ENCODE data around the gene SCYL3. TPM values are rescaled to one million over a fixed set of nuclear protein-coding genes. Genes with fewer than 3 reads are reported as not detected.

The SCYL3 gene
- polyA plus RNA-seq, 1 of the 3 experiments (the other 2 are of a cell fraction), result 5.9 TPM

- TF ChIP-seq USF2 (IDR thresholded peaks at IDR 0.05; ENCODE audit: borderline replicate concordance, low read depth, low read length) (no peak), MXI1 (IDR thresholded peaks at IDR 0.05; ENCODE audit: low read depth, low read length) (no peak), JUND (IDR thresholded peaks at IDR 0.05) (peak; percentile 70), RAD21 (IDR thresholded peaks at IDR 0.05; ENCODE audit: low read length) (no peak), SMC3 (IDR thresholded peaks at IDR 0.05; ENCODE audit: low read depth, low read length) (no peak), FOSL2 (IDR thresholded peaks at IDR 0.05; ENCODE audit: borderline replicate concordance, low read depth) (peak; percentile 75), NFIC (IDR thresholded peaks at IDR 0.05; ENCODE audit: borderline replicate concordance) (peak; percentile 51; the same call in 1 of the 2 replicates), SIN3A (IDR thresholded peaks at IDR 0.05; ENCODE audit: borderline replicate concordance, low read depth, low read length) (no peak), TEAD4 (IDR thresholded peaks at IDR 0.05; ENCODE audit: borderline replicate concordance, insufficient read depth) (peak; percentile 64; the same call in 1 of the 2 replicates), EP300 (IDR thresholded peaks at IDR 0.05; ENCODE audit: borderline replicate concordance in 1 of 2, low read depth in 1 of 2, low read length in 1 of 2) (peak in 1 of 2 experiments; percentile 81; a peak in 2 of 4 replicates), CTCF (IDR thresholded peaks at IDR 0.05) (no peak)
- TF ChIP-seq, protein P1, sequence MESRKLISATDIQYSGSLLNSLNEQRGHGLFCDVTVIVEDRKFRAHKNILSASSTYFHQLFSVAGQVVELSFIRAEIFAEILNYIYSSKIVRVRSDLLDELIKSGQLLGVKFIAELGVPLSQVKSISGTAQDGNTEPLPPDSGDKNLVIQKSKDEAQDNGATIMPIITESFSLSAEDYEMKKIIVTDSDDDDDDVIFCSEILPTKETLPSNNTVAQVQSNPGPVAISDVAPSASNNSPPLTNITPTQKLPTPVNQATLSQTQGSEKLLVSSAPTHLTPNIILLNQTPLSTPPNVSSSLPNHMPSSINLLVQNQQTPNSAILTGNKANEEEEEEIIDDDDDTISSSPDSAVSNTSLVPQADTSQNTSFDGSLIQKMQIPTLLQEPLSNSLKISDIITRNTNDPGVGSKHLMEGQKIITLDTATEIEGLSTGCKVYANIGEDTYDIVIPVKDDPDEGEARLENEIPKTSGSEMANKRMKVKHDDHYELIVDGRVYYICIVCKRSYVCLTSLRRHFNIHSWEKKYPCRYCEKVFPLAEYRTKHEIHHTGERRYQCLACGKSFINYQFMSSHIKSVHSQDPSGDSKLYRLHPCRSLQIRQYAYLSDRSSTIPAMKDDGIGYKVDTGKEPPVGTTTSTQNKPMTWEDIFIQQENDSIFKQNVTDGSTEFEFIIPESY (IDR thresholded peaks at IDR 0.05; ENCODE audit: borderline replicate concordance, low read depth), result no peak
- TF ChIP-seq, protein P2, sequence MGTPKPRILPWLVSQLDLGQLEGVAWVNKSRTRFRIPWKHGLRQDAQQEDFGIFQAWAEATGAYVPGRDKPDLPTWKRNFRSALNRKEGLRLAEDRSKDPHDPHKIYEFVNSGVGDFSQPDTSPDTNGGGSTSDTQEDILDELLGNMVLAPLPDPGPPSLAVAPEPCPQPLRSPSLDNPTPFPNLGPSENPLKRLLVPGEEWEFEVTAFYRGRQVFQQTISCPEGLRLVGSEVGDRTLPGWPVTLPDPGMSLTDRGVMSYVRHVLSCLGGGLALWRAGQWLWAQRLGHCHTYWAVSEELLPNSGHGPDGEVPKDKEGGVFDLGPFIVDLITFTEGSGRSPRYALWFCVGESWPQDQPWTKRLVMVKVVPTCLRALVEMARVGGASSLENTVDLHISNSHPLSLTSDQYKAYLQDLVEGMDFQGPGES (IDR thresholded peaks at IDR 0.05; ENCODE audit: low read depth, low read length), result no peak
These were observed 20.0 kb downstream of the SCYL3 start (continued) for GRCh38 chr1:169873582-169874199.

DNA sequence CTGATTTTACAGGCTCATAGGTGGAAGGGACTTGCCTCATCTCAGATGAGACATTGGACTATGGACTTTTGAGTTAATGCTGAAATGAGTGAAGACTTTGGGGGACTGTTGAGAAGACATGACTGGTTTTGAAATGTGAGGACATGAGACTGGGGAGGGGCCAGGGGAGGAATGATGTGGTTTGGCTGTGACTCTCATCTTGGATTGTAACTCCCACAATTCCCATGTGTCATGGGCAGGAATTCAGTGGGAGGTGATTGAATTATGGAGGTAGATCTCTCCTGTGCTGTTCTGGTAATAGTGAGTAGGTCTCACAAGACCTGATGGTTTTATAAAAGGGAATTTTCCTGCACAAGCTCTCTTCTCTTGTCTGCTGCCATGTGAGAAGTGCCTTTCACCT, 20.8 kb downstream of the SCYL3 start:
- no peaks in the 10 kb centered on the region for H4K20me1 ChIP-seq (ENCODE audit: insufficient read depth)
- peaks cover 70 to 75% of the 10 kb centered on the region in 2 experiments for H3K36me3 ChIP-seq (replicated peaks in 1 of 2; ENCODE audit: control insufficient read depth in 1 of 2, insufficient read depth in 2 of 2, low read length in 1 of 2)
- no peak overlapping the region for H3K4me2 ChIP-seq
- TF ChIP-seq EZH2phosphoT487 (IDR thresholded peaks at IDR 0.05; ENCODE audit: borderline replicate concordance, low read depth), result no peak
- no peak for TF ChIP-seq ELF1 (IDR thresholded peaks at IDR 0.05)
- TF ChIP-seq NFIC (IDR thresholded peaks at IDR 0.05; ENCODE audit: borderline replicate concordance), result no peak
- no peak for TF ChIP-seq SMC3 (IDR thresholded peaks at IDR 0.05; ENCODE audit: low read depth, low read length)
- TF ChIP-seq YY1 (IDR thresholded peaks at IDR 0.05; ENCODE audit: low read depth), result no peak
- TF ChIP-seq TEAD4 (IDR thresholded peaks at IDR 0.05; ENCODE audit: borderline replicate concordance, insufficient read depth), result no peak
- TF ChIP-seq, protein P1 (IDR thresholded peaks at IDR 0.05; ENCODE audit: borderline replicate concordance, low read depth), result no peak
- TF ChIP-seq TAF1 (IDR thresholded peaks at IDR 0.05; ENCODE audit: borderline replicate concordance, low read depth, low read length), result no peak
- no peak for TF ChIP-seq MXI1 (IDR thresholded peaks at IDR 0.05; ENCODE audit: low read depth, low read length)
- TF ChIP-seq RAD21 (IDR thresholded peaks at IDR 0.05; ENCODE audit: low read length), result no peak
- no peak for TF ChIP-seq EP300 (IDR thresholded peaks at IDR 0.05; ENCODE audit: borderline replicate concordance in 1 of 2, low read depth in 1 of 2, low read length in 1 of 2)
- POLR2A ChIA-PET, result no interaction called here
- H3K79me2 ChIP-seq (ENCODE audit: insufficient read depth), result peaks cover 26% of the 10 kb centered on the region
- DNase-seq, result no peak
- H3K9me2 ChIP-seq, result no peaks in the 10 kb centered on the region
- no peak overlapping the region for H3K9ac ChIP-seq
- no peak overlapping the region for H2AFZ ChIP-seq (ENCODE audit: low read depth)
- peaks cover 0 to 22% of the 10 kb centered on the region in 2 experiments; a peak in 3 of 4 replicates for H3K4me1 ChIP-seq (ENCODE audit: control insufficient read depth in 1 of 2, insufficient read depth in 2 of 2, low read depth in 1 of 2, low read length in 1 of 2)
- no peaks in the 10 kb centered on the region for H3K27me3 ChIP-seq (ENCODE audit: insufficient read depth)
- H3F3A ChIP-seq (replicated peaks; ENCODE audit: insufficient read depth), result peaks cover 49% of the 10 kb centered on the region
- H3K4me3 ChIP-seq (ENCODE audit: low read depth in 2 of 2, low read length in 1 of 2), result no peak overlapping the region
- H3K27ac ChIP-seq (ENCODE audit: low read depth in 2 of 2, low read length in 1 of 2), result peak overlapping the region in 1 of 2 experiments; percentile 83; a peak in 2 of 4 replicates
- CTCF ChIA-PET, result interaction anchor here (1.4 kb wide), 1 partner anchor 21 kb away, joined by 4 read pairs; the partner anchor contains the start of gene SCYL3
- H3K9me3 ChIP-seq, result no peaks in the 10 kb centered on the region

Data from SK-N-SH (cell line).